ENCODE results near the gene SVIL.

DNA sequence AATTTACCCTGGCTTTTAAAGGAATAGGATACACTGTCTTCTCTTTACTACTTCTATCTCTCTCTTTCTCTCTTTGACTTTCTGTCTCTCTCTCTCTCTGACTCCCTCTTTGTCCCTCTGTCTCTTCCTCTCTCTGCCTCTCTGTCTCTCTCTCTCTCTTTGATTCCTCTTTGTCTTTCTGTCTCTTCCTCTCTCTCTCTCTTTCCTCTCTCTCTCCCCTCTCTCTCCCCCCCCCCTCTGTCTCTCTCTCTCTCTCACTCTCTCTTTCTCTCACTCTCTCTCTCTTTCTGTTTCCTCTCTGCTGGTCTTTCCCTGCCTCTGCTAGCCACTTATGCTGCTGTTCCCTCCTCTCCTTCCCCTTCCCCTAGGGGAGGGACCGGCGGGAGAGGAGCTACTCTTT lies 196.9 kb downstream of the SVIL start:
- TF ChIP-seq, protein P1, sequence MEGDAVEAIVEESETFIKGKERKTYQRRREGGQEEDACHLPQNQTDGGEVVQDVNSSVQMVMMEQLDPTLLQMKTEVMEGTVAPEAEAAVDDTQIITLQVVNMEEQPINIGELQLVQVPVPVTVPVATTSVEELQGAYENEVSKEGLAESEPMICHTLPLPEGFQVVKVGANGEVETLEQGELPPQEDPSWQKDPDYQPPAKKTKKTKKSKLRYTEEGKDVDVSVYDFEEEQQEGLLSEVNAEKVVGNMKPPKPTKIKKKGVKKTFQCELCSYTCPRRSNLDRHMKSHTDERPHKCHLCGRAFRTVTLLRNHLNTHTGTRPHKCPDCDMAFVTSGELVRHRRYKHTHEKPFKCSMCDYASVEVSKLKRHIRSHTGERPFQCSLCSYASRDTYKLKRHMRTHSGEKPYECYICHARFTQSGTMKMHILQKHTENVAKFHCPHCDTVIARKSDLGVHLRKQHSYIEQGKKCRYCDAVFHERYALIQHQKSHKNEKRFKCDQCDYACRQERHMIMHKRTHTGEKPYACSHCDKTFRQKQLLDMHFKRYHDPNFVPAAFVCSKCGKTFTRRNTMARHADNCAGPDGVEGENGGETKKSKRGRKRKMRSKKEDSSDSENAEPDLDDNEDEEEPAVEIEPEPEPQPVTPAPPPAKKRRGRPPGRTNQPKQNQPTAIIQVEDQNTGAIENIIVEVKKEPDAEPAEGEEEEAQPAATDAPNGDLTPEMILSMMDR (CRISPR knock-in tag; IDR thresholded peaks at IDR 0.05) = no peak
- no peak for TF ChIP-seq MEIS1 (CRISPR knock-in tag; IDR thresholded peaks at IDR 0.05; ENCODE audit: borderline replicate concordance)
